ENCODE data around the gene RNF213. TPM values are rescaled to one million over a fixed set of nuclear protein-coding genes. Genes with fewer than 3 reads are reported as not detected.

Gene RNF213
- total and polyA plus RNA-seq, 8 donors: 21.9 to 94.7 (median 37.8) TPM

DNA sequence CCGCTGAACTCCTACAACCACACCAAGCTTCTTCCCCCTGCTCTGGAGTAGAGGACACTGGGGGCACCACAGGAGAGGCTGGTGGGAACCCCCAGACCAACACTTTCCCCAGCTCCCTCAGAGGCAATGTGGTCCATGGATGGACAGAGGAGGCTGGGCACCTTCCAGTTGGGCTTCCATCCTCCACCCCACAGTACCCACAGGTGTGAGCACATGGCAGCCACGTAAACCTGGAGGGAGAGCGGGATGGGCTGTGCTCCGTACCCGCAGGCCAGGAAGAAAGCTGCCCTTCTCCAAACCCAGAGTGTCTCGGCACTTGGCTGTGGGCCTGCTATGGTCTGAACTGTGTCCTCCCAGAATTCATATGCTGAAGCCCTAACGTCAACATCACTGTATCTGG lies 42.3 kb upstream of the RNF213 start:
- Histone ChIP-seq H3K27me3 (no peaks in the 10 kb centered on the region), H3K27ac (no peak overlapping the region), H3K9me3 (no peaks in the 10 kb centered on the region), H3K36me3 (no peaks in the 10 kb centered on the region), H3K4me3 (no peak overlapping the region), H3K4me1 (peaks cover 0 to 2% (median 0%) of the 10 kb centered on the region in 3 donors)
- 88 to 92% methylated on average over 7 of the region's 7 CpGs for WGBS, 2 donors
- no peak for TF ChIP-seq CTCF (IDR thresholded peaks at IDR 0.05)
- DNase-seq (peak in 1 of 6 donors; percentile 63), ATAC-seq (no peak), FAIRE-seq (no peak)
- intact Hi-C loops (cut with DNase I): no loop called here

DNA sequence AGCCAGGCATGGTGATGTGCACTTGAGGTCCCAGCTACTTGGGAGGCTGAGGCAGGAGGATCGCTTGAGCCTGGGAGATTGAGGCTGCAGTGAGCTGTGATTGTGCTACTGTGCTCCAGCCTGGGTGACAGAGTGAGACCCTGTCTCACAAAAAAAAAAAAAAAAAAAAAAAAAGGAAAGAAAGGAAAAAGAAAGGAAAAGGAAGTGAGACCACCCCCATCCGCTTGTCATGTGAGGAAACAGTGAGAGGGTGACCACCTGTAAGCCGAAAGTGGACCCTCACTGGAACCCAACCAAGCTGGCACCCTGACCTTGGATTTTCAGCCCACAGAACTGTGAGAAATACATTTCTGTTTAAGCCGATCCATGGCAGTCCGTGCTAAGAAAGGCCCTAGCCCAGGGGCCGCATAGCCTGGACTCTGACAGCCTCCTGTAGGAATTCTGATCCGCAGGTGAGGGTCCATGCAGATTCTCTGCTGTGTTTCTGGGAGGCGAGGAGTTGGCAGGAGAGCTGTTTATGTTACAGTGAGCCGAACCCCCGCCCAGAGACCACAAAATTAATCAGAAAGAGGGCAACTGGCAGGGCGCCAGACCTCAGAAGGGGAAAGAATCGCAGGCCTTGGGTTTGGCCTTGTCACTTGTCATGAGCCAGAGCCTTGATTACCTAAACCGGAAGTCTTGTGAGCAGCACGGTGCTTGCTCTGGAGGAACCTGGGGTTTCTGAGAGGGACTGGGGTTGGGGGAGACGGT lies 41.5 kb upstream of the RNF213 start:
- H3K27me3 ChIP-seq: no peaks in the 10 kb centered on the region
- 22 to 27% methylated on average over 15 of the region's 15 CpGs for WGBS, 2 donors
- peak overlapping the region; percentile 67 to 76 (median 71) for H3K27ac ChIP-seq
- H3K4me3 ChIP-seq: peak overlapping the region; percentile 58 to 98 (median 70)
- H3K36me3 ChIP-seq: no peaks in the 10 kb centered on the region
- intact Hi-C loops (cut with DNase I): no loop called here
- no peaks in the 10 kb centered on the region for H3K9me3 ChIP-seq
- ATAC-seq (peak; percentile 69 to 84 (median 77)), FAIRE-seq (no peak), DNase-seq (peak; percentile 59 to 87 (median 74))
- H3K4me1 ChIP-seq: peaks cover 0 to 2% (median 0%) of the 10 kb centered on the region in 3 donors
- no peak for TF ChIP-seq CTCF (IDR thresholded peaks at IDR 0.05)

DNA sequence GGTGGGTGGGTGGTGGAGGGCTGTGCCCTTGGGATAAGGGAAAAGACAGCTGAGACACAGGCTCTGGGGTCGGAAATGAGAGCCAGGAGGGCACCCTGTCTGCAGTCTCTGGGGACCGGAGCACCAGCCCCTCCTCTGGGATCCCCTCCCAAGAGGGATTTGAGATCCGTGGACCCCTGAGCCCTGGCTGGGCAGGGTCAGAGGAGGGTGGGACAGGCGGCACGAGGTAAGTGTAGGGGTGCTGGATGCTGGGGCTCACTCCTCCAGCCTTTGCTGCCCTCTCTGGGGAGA lies 40.9 kb upstream of the RNF213 start:
- intact Hi-C loops (cut with DNase I): no loop called here
- peak overlapping the region; percentile 67 to 76 (median 71) for H3K27ac ChIP-seq
- no peaks in the 10 kb centered on the region for H3K9me3 ChIP-seq
- TF ChIP-seq CTCF (IDR thresholded peaks at IDR 0.05): no peak
- ATAC-seq (peak in 2 of 4 donors; percentile 10 to 11), DNase-seq (peak in 1 of 6 donors; percentile 72), FAIRE-seq (no peak)
- H3K4me1 ChIP-seq: peaks cover 0 to 2% (median 0%) of the 10 kb centered on the region in 3 donors
- WGBS, 2 donors: 1 to 4% methylated on average over 4 to 5 of the region's 5 CpGs
- H3K27me3 ChIP-seq: no peaks in the 10 kb centered on the region
- H3K4me3 ChIP-seq: peak overlapping the region; percentile 58 to 98 (median 70)
- H3K36me3 ChIP-seq: no peaks in the 10 kb centered on the region

DNA sequence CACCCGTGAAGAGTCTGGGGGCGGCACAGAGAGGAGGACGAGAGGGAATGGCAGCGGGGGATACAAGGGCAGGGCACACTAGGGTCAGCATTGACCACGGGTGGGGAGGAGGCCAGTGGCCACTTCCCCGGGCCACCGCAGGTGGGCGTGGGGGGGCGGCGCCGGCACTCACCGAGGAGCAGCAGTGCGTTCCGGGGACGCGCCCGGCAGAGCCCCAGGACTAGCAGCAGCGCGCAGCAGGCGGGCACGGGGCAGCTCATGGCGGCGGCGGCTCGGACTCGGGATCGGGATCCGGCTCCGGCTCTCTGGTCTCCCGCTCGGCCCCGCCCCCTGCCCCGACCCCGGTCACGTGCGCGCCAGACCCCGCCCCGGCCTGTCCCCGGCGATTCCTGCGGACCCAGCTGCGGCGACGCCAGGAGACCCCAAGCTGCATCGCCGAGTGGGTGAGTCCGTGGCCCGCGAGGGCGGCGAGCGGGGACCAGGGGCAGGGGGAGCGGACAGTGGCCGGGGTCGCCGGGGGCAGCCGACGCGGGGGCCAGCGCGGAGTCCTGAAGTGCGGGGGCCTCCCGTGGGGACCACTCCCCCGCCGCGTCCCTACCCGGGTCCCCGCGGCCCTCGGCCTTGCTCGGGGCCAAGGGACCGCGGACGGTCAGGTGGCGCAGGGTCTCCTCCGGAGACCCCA lies 40.5 kb upstream of the RNF213 start, which contains the start of the genes SGSH and SLC26A11:
Gene SGSH (minus strand): TSS at position 280 of the 682 bp plus-strand sequence. CDS start 20 bp downstream, at position 260.
Gene SLC26A11 (plus strand): TSS at position 374 of the 682 bp plus-strand sequence. CDS start 1,134 bp downstream, outside the sequence.
- H3K9me3 ChIP-seq: no peaks in the 10 kb centered on the region
- intact Hi-C loops (cut with DNase I): no loop called here
- H3K27ac ChIP-seq: peak within 1 kb of the TSS; percentile 67 to 76 (median 71)
- peak; percentile 90 to 96 (median 94) for ATAC-seq
- H3K36me3 ChIP-seq: no peaks in the 10 kb centered on the region
- peaks cover 0 to 2% (median 0%) of the 10 kb centered on the region in 3 donors for H3K4me1 ChIP-seq
- no peaks in the 10 kb centered on the region for H3K27me3 ChIP-seq
- 0 to 1% methylated on average over 42 to 77 of the region's 77 CpGs for WGBS, 2 donors
- peak; percentile 75 to 93 (median 84) for DNase-seq
- FAIRE-seq: no peak
- no peak for TF ChIP-seq CTCF (IDR thresholded peaks at IDR 0.05)
- H3K4me3 ChIP-seq: peak within 1 kb of the TSS; percentile 58 to 98 (median 70)
